HepG2 (cell line): ENCODE results near the gene PARK7. TPM values are rescaled to one million over a fixed set of nuclear protein-coding genes. Genes with fewer than 3 reads are reported as not detected.

Experiments
- GABPB1 ChIP-seq: IDR thresholded peaks from 2 replicates; pipeline ENCODE4 v1.6.1; 2016; ENCODE audit warnings: mild to moderate bottlenecking, missing genetic modification reagents, moderate library complexity, missing compliant biosample characterization
- HDAC1 ChIP-seq: sonication (generic); formaldehyde crosslinking; IDR thresholded peaks from 2 replicates; pipeline ENCODE4 v1.5.1; 2020; ENCODE audit warnings: mild to moderate bottlenecking, missing genetic modification reagents
- KMT2A ChIP-seq: sonication (generic); formaldehyde crosslinking; IDR thresholded peaks from 2 replicates; pipeline ENCODE4 v1.4.0; 2020; ENCODE audit warnings: missing genetic modification reagents
- MTF2 ChIP-seq: sonication (generic); formaldehyde crosslinking; IDR thresholded peaks from 2 replicates; pipeline ENCODE4 v1.5.0; 2020; ENCODE audit warnings: missing genetic modification reagents, borderline replicate concordance
- REL ChIP-seq: sonication (generic); formaldehyde crosslinking; conservative IDR thresholded peaks from 2 replicates; pipeline ENCODE4 v1.8.0; 2022; ENCODE audit warnings: mild to moderate bottlenecking, missing genetic modification reagents, moderate library complexity
- ZNF282 ChIP-seq: fragments of 450-650 bp; IDR thresholded peaks from 2 replicates; pipeline ENCODE4 v1.6.1; 2018; ENCODE audit not compliant: partially characterized antibody
- ZNF496 ChIP-seq: sonication (generic); formaldehyde crosslinking; IDR thresholded peaks from 2 replicates; pipeline ENCODE4 v1.8.1; 2023; ENCODE audit warnings: mild to moderate bottlenecking, moderate library complexity, missing genetic modification reagents; ENCODE audit not compliant: insufficient replicate concordance
- ZNF614 ChIP-seq: IDR thresholded peaks from 2 replicates; pipeline ENCODE4 v1.6.1; 2018; ENCODE audit warnings: missing biosample characterization, missing genetic modification reagents, inconsistent platforms, borderline replicate concordance
- ZNF709 ChIP-seq: sonication (generic); formaldehyde crosslinking; IDR thresholded peaks from 2 replicates; pipeline ENCODE4 v1.5.0; 2020; ENCODE audit warnings: mild to moderate bottlenecking, missing genetic modification reagents
- polyA plus RNA-seq, 8 experiments: library from polyadenylated mRNA; depleted of rRNA in 3 of 8; stranded (reverse) in 7 of 8; unstranded in 1 of 8; fragments of >200 nt; fragmentation: Illumina TruSeq in 4 of 8; extraction: Trizol in 4 of 8; gene quantifications; 2 replicates each; pipeline versions ENCODE4 v1.2.1 to v1.2.3, GENCODE V29; 2011 to 2016; ENCODE audit warnings: low read depth in 4 of 8, missing spikeins in 1 of 8, mixed read lengths in 1 of 8; ENCODE audit not compliant: insufficient read depth in 1 of 8
- total RNA-seq, 5 experiments: library from RNA; depleted of rRNA; stranded (reverse); fragments of >200 nt; fragmentation: Illumina TruSeq; extraction: Trizol; gene quantifications; 2 replicates each; pipeline ENCODE4 v1.2.3, GENCODE V29; 2016; ENCODE audit warnings: low read depth in 1 of 5
- TF ChIP-seq, protein P1 (sequence below): sonication (generic); formaldehyde crosslinking; IDR thresholded peaks from 2 replicates; pipeline ENCODE4 v1.4.0; 2020; ENCODE audit warnings: missing genetic modification reagents
- TF ChIP-seq, protein P2 (sequence below), 2 experiments: sonication (generic) in 1 of 2; formaldehyde crosslinking in 1 of 2; IDR thresholded peaks; 2 replicates each; pipeline versions ENCODE4 v1.4.0 to v1.6.1; 2016 to 2020; ENCODE audit warnings: borderline replicate concordance in 1 of 2, low read depth in 1 of 2, mild to moderate bottlenecking in 1 of 2, missing genetic modification reagents in 1 of 2
- TF ChIP-seq, protein P3 (sequence below): sonication (generic); formaldehyde crosslinking; IDR thresholded peaks from 2 replicates; pipeline ENCODE4 v1.4.0; 2020; ENCODE audit warnings: mild to moderate bottlenecking, missing genetic modification reagents
- TF ChIP-seq, protein P4 (sequence below): sonication (generic); formaldehyde crosslinking; IDR thresholded peaks from 2 replicates; pipeline ENCODE4 v1.4.0; 2020; ENCODE audit warnings: missing genetic modification reagents, borderline replicate concordance

The PARK7 gene
- total and polyA plus RNA-seq, 2 of the 13 experiments (the other 11 are each of a cell fraction or from before 2014, with no cell fraction given) = 212 to 296 TPM

DNA sequence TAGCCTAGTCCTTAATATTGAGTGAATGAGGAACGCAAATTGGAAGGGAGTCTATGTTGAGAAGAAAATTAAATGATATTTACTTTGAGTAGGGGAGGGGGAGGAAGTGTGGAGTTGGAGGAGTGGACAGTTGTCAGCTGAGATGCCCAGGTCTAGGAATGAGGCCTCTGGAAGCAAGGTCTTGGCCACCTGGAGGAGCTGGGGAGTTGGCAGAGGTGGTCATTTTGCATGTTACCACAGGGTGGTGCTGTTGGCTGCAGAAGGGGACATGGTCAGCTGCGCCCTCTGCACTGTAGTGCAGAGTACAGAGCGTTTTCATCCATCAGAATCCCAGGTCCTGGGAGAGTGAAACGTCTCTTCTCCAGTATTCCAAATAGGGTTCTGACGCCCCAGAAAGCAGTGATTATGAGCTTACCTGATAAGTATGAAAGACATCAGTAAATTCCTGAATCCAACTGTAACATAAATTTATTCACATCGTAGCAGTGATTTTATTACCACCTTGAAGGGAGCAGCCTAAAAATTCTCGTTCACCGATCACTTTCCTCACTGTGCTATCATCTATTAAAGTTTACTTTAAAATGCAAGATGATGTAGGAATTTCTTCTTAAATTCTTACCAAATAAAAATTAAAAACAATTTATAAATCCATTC lies 13.8 kb downstream of the PARK7 start (continued):
- TF ChIP-seq, protein P1, sequence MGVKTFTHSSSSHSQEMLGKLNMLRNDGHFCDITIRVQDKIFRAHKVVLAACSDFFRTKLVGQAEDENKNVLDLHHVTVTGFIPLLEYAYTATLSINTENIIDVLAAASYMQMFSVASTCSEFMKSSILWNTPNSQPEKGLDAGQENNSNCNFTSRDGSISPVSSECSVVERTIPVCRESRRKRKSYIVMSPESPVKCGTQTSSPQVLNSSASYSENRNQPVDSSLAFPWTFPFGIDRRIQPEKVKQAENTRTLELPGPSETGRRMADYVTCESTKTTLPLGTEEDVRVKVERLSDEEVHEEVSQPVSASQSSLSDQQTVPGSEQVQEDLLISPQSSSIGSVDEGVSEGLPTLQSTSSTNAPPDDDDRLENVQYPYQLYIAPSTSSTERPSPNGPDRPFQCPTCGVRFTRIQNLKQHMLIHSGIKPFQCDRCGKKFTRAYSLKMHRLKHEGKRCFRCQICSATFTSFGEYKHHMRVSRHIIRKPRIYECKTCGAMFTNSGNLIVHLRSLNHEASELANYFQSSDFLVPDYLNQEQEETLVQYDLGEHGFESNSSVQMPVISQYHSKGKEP (CRISPR knock-in tag) = no peak
- TF ChIP-seq, protein P2, sequence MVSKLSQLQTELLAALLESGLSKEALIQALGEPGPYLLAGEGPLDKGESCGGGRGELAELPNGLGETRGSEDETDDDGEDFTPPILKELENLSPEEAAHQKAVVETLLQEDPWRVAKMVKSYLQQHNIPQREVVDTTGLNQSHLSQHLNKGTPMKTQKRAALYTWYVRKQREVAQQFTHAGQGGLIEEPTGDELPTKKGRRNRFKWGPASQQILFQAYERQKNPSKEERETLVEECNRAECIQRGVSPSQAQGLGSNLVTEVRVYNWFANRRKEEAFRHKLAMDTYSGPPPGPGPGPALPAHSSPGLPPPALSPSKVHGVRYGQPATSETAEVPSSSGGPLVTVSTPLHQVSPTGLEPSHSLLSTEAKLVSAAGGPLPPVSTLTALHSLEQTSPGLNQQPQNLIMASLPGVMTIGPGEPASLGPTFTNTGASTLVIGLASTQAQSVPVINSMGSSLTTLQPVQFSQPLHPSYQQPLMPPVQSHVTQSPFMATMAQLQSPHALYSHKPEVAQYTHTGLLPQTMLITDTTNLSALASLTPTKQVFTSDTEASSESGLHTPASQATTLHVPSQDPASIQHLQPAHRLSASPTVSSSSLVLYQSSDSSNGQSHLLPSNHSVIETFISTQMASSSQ (IDR thresholded peaks at IDR 0.05; ENCODE audit: low read depth) = no peak
- TF ChIP-seq, protein P2 (CRISPR knock-in tag; IDR thresholded peaks at IDR 0.05; ENCODE audit: borderline replicate concordance) = no peak
- TF ChIP-seq HDAC1 (no peak), GABPB1 (CRISPR knock-in tag) (no peak), ZNF496 (no peak), ZNF709 (no peak), ZNF282 (no peak), MTF2 (CRISPR knock-in tag) (no peak), ZNF614 (CRISPR knock-in tag) (peak; percentile 71), KMT2A (CRISPR knock-in tag) (0 out of 2 replicates have a peak, but pooled peaks have one; percentile 43), REL (no peak)
- TF ChIP-seq, protein P3, sequence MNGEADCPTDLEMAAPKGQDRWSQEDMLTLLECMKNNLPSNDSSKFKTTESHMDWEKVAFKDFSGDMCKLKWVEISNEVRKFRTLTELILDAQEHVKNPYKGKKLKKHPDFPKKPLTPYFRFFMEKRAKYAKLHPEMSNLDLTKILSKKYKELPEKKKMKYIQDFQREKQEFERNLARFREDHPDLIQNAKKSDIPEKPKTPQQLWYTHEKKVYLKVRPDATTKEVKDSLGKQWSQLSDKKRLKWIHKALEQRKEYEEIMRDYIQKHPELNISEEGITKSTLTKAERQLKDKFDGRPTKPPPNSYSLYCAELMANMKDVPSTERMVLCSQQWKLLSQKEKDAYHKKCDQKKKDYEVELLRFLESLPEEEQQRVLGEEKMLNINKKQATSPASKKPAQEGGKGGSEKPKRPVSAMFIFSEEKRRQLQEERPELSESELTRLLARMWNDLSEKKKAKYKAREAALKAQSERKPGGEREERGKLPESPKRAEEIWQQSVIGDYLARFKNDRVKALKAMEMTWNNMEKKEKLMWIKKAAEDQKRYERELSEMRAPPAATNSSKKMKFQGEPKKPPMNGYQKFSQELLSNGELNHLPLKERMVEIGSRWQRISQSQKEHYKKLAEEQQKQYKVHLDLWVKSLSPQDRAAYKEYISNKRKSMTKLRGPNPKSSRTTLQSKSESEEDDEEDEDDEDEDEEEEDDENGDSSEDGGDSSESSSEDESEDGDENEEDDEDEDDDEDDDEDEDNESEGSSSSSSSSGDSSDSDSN (CRISPR knock-in tag) = no peak
- TF ChIP-seq, protein P4, sequence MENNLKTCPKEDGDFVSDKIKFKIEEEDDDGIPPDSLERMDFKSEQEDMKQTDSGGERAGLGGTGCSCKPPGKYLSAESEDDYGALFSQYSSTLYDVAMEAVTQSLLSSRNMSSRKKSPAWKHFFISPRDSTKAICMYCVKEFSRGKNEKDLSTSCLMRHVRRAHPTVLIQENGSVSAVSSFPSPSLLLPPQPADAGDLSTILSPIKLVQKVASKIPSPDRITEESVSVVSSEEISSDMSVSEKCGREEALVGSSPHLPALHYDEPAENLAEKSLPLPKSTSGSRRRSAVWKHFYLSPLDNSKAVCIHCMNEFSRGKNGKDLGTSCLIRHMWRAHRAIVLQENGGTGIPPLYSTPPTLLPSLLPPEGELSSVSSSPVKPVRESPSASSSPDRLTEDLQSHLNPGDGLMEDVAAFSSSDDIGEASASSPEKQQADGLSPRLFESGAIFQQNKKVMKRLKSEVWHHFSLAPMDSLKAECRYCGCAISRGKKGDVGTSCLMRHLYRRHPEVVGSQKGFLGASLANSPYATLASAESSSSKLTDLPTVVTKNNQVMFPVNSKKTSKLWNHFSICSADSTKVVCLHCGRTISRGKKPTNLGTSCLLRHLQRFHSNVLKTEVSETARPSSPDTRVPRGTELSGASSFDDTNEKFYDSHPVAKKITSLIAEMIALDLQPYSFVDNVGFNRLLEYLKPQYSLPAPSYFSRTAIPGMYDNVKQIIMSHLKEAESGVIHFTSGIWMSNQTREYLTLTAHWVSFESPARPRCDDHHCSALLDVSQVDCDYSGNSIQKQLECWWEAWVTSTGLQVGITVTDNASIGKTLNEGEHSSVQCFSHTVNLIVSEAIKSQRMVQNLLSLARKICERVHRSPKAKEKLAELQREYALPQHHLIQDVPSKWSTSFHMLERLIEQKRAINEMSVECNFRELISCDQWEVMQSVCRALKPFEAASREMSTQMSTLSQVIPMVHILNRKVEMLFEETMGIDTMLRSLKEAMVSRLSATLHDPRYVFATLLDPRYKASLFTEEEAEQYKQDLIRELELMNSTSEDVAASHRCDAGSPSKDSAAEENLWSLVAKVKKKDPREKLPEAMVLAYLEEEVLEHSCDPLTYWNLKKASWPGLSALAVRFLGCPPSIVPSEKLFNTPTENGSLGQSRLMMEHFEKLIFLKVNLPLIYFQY (CRISPR knock-in tag) = no peak
